NCI-H1092 (cell line): ENCODE results near the gene TRERF1.
"Not testable (repeated sequence)": the region's sequence is repeated elsewhere in the genome, so short reads cannot be mapped to it uniquely, and the experiment has no call there.

Source experiments
- DNase-seq: peaks from one replicate; lab custom pipeline; 2025; lab: John Stamatoyannopoulos, UW

The TRERF1 gene

DNA sequence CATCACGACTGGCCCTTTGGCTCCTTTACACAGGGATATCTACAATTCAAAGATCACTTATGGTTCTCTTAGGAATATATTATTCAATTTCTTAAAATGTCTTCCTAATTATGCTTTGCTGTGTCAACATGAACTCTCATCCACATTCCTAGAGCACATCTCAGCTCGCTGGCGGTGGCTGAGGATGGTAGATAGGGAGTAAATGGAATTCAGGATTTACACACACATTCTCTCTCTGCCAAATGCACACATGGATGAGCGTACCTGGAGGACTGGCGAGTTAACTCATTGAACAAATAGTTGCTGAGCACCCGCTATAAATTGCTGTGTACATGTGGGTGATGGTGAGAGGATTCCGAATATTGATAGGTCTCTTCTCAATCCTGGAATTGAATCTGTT is 229.3 kb downstream of the TRERF1 start:
- no peak for DNase-seq

DNA sequence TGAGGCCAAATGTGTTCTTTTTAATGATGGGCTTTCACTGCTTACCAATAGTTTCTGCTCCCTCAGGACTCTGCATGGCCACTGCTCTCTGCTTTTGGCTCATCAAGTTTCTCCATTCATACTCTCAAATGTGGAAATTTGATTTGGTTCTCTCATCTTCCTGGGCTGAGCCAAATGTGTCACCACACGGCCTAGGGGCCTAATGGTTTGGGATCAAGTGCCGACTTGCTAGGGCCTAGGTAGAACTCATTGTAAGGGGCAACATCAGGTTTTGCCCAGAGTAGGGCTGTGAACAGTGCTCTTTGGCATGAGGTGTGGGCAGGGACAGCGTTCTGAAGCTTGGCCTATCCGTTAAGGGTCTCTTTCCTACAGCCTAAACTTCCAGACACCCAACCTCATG is 230.2 kb downstream of the TRERF1 start:
- no peak for DNase-seq

DNA sequence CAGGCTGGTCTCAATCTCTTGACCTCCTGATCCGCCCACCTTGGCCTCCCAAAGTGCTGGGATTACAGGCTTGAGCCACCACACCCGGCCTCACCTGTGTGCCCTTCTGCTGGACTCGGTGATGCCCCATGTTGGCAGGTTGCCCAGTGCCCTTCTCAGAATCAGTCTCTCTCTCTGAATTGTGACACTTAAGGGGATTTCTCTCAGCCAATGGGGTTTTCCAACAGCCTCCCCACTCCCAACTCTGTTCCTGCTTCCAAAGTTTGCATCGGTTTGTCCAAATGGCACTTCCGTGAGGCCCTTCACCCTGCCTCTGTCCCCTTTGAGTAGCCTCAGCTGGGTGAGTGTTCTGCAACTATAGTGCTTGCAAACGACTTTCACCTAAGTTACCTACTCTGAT is 230.9 kb downstream of the TRERF1 start:
- DNase-seq = no peak

DNA sequence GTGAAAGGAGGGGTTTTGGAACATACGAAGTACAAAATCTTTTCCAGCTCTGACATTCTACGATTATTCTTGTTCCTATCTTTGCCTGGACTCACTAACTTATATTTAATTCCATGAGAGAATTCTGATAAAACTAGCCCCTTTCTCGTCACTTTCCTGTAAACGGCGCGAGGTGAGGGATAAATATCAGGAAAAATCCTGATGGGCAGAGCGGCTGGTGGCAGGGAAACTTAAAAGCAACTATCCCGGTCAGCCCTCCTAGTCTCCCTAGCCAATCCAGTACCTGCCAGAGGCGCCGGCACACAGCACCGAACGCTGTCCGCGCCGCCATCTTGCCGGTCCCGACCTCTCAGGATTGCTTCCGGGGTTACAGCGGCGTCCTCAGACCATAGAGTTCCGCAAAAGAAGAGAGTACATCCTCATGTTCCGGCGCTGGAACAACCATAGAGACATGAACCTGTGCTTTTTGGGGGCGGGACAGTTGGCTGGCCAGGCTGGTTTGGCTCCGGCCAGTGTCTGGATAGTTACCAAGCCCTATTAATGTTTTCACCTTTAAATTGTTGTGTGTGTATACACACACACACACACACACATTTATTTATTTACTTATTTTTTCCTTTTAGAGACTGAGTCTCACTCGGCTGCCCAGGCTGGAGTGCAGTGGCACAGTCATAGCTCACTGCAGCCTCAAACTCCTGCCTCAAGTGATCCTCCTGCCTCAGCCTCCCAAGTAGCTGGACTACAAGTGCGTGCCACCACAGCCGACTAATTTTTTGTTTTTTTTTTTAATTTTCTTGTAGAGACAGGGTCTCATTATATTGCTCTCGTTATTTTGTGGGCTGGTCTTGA is 234.0 kb downstream of the TRERF1 start, which contains the start of gene MRPS10:
TSS of gene MRPS10 (minus strand) at position 343 of the 849 bp plus-strand sequence. CDS start at position 331, 12 bp downstream.
- DNase-seq = peak; percentile 93

DNA sequence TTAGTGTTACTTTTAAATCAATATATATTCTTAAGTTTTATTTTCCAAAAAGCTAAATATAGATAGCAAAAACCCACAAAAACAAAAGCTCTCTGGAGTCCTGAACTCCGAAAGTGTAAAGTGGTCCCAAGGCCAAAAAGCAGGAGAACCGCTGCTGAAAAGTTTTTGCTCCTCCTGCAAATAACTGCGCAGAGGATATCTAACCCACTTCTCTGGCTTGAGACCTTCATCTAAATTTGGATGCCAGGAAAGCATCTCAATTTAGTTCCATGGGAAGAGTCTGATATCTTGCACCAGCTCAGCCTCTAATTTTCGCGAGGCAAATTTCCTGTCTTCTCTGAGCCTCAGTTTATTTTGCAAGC is 234.6 kb downstream of the TRERF1 start:
- no peak for DNase-seq

DNA sequence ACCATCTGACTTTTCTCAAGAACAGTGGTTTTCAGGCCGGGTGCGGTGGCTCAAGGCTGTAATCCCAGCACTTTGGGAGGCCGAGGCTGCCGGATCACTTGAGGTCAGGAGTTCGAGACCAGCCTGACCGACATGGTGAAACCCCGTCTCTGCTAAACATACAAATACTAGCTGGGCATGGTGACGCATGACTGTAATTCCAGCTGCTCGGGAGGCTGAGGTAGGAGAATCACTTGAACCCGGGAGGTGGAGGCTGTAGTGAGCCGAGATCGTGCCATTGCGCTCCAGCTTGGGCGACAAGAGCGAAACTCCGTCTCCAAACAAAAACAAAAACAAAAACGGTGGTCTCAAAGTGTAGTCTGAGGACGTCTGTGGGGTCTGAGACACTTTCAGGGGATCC is 235.2 kb downstream of the TRERF1 start:
- not testable (repeated sequence) for DNase-seq

DNA sequence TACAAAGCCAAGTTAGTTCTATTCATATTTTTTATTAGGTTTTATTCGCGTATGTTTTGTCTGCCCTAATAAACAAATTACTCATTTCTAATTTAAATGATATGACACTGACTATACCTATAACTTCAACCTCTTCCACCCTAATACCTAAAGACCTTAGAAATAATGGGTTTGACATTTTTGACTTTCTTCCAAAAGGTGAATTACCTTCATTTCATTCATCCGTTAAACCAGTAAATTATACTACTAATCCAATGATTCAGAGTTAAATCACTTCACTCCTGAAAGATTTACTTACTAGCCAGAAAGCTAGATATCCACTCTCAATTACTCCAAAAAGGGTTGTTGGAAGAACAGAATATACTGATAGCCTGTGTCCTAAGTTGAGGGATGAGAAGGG is 239.3 kb downstream of the TRERF1 start:
- no peak for DNase-seq

DNA sequence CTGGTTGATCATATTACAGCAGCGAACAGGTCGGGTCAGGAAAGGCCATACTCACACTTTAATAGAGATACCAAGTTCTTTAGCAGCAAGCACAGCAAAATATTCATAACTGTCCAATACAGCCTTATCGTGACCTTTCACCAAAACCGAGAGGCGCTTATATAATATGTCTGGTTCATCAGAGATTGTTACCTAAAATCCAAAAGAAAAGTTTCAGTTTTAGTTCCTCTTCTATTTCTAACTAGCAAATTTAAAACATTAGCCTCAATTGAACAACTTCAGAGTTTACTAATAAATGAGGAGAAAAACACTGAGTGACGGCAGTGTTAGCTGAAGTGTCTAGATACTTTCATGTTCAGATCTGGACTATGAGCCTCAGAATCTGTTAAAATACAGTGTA is 240.0 kb downstream of the TRERF1 start:
- no peak for DNase-seq

DNA sequence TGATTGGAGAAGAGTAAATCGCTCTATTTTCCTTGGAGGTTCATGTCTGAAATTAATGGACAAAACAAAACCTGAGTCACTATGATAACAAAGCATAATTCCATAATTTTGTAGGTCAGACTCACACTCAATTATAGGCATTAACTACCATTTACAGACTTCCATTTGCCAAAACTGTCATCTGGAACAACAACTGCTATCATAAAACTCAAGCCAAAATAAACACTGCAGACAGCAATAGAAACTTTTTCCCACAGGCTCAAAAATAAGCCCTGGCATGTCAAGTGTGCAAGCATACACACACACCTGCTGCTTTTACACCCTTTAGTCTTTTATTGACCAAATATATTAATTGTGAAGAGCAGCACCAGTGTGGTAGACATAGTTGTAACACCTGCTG is 241.2 kb downstream of the TRERF1 start:
- DNase-seq = peak; percentile 56

DNA sequence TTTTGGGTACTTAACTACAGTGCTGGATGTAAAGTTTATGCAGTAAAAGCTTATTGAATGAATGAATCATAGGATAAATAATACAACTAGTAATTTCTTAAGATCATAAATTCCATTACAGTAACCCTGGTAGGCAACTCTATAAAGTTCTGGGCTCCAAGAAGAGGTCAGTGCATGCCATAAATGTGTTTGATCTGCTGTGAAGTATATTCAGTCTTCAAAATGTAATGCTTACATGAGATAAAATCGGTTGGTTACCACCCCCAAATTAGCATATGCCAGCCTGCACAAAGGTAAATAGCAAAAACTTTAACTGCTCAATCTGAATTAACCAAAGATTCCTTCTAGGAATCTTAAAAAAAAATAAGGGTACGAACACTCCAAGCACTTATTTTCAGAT is 244.2 kb downstream of the TRERF1 start:
- not testable (repeated sequence) for DNase-seq

DNA sequence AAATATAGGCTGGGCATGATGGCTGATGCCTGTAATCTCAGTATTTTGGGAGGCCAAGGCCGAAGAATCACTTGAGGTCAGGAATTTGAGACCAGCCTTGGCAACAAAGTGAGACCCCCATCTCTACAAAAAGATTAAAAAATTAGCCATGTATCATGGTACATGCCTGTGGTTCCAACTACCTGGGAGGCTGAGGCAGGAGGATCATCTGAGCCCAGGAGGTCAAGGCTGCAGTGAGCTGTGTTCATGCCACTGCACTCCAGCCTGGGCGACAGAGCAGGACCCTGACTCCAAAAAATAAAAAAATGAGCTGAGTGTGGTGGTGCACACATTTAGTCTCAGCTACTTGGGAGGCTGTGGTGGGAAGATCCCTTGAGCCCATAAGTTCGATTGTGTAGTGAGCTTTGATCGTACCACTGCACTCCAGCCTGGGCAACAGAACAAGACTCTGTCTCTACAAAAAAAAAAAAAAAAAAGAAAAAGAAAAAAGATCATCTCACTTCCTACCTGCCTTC is 246.9 kb downstream of the TRERF1 start:
- no peak for DNase-seq

DNA sequence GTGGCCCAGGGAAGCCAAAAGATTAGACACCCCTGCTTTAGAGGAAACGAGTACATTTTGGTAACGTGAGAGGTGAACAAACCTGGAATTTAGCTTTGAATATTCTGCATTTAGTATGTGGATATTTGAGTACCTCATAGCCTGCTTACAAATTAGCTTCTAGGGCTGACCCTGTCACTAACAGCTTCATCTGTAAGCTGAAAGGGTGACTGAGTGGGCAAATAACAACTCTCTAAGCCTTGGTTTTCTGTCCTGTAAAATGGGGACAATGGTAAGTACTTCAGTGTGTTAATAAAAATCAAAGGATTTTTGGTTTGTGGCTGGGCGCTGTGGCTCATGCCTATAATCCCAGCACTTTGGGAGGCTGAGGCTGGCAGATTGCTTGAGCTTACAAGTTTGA is 248.5 kb downstream of the TRERF1 start:
- no peak for DNase-seq

DNA sequence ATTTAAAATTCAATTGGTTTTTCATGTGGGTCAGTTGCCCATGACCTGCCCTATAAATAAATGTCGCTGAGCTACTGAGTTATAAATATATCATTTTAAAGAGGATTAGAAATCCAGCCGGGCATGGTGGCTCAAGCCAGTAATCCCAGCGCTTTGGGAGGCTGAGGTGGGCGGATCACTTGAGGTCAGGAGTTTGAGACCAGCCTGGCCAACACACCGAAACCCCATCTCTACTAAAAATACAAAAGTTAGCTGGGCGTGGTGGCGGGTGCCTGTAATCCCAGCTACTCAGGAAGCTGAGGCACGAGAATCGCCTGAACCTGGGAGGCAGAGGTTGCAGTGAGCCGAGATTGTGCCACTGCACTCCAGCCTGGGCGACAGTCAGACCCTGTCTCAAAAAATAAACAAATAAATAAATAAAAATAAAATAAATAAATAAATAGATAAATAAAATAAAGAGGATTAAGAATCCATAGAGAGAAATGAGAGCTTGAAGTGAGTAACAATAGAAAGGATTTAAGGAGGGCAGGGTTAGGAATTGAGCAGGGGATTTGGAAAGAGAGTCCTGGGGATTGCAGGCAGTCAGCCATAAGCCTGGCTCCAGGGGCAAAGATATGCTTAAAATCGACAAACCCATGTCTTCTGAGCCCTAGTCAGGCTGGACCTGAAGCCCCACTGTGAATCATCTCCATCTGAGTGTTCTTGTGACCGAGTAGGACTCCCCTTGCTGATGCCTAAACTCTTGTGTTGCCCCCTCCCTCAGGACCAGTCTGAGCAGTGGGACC is 249.4 kb downstream of the TRERF1 start:
- DNase-seq = not testable (repeated sequence)

DNA sequence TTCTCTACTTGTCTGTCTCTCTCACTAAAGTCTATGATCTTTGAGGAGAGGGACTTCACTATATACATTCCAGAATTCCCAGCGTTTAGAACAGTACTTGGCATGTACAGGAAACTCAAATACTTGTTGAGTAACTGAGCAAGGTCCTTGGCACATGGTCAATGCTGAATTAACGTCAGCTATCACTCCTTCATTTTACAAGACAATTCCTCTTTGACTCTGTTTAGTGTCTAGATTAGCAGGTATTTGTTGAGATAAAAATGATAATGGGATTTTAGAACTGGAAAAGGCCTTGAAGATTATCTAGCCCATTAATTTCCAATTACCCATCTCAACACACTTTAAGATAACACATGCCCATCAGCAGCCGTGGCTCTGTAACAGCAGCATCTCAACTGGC is 250.3 kb downstream of the TRERF1 start:
- DNase-seq = no peak

DNA sequence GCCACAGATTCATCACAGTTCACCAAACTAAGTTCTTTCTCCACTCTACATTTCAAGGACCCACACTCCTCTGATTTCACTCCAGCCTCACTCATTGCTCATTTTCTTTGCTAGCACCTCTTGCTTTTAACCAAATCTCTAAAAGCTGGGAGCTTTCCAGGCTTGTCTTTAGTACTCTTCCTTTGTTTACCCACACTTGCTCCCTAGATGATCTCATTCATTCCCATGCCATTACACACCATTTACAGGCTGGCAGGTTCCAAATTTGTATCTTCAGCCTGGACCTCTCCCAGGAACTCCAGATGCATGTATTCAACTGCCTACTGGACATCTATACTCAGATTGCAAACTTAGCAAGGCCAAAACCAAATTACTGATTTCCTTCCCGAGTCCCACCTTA is 251.7 kb downstream of the TRERF1 start:
- no peak for DNase-seq

DNA sequence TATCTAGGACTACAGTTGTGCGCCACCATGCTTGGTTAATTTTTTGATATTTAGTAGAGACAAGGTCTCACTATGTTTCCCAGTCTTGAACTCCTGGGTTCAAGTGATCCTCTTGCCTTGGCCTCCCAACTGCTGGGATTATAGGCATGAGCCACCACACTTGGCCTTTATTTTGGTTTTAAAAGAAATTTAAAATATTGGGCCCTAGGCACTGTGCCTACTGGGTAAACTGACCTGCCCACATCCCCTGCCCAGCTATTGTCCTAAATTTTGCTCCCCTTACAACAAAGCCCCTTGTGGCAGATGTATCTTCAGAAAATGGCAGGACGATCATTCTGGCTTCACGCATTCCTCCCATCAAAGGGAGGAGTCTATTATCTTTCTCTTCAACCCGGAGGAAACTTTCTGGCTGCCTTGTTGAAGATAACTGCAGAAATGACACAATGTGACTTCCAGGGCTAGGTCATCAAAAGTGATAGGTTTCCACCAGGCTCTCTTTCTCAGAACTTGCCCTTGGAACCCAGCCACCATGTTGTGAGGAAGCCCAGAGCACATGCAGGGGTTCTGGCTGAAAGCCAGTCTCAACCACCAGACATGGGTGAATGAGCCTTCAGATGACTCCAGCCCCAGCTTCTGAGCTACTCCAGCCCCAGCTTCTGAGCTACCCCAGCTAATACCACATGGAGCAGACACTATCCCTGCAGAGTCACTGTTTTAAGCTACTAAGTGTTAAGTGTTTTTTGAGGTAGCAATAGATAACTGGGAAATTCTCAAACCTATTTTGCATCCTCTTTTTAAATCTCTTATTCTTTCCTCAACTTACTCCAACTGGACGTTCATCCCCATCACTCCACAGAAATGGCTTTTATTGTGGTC is 252.4 kb downstream of the TRERF1 start:
- DNase-seq = peak; percentile 13

DNA sequence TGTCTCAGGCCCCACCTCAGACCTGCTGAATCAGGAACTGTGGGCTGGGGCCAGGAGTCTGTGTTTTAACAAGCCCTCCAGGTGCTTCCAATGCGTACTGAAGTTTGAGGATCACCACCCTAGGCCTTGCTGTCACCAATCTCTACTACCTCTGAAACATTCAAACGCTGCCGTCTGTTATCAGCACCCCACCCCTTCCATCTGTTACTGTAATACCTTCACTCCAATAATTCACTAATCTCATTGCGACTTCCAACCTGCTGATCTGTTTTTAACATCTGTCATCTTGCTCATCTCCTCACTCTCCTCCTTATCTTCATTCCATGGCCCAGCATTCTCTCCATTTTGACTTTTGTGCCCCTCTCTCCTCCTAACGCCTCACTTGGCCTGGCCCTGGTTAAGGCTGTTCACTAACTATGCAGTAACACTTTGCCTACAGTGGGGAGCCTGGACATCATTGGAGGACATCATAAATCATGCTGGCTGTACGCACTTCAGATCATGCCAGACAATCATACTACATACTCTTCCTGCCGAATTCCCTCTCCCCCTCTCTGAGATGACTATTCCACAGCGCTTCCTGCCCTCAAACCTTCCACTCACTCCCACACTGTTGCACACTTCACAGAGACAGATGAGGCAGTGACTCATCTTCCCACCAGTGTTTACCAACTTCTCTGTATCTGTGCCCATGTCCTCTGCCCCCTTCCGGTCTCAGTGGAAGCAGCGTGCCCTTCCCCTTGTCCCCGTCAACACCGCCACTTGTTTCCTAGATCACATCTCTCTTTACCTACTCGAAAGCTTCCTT is 254.0 kb downstream of the TRERF1 start:
- DNase-seq = no peak

DNA sequence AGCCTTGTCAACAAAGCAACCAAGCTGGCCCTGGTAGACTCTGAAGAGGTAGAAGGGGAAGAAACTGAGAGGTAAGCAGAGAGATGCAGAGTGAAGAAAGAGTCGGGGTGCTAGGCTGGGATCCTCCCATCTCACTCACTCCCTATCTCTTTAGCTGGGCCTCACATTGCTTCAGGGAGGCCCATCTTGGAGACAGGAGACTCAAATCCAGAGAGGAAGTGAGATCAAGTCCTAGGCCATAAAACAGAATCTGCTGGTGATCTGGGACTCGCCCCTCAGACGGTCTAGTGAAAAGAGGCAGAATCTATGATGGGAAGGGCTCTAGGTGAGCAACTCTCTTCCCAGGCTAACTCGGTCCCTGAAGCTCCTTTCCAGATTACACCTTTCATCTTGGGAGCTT is 256.3 kb downstream of the TRERF1 start:
- no peak for DNase-seq

DNA sequence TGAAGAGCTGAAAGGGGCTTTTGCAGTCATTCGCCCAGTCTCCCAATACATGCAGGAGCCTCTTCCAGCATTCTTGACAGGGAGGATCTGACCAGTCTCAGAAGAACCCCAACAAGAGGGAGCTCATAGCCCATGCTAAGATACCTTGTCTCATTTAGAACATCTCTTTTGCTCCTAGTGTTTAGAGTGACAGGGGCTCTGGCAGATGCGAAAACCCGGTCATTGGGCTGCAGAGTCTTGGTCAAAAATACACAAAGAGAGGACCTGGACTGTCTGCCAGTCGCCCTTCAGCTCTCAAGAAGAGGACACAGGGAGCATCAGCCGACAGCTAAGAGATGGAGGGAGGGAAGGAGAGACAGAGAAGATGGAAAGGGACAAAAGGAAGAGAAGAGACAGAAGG is 257.7 kb downstream of the TRERF1 start:
- DNase-seq = no peak

DNA sequence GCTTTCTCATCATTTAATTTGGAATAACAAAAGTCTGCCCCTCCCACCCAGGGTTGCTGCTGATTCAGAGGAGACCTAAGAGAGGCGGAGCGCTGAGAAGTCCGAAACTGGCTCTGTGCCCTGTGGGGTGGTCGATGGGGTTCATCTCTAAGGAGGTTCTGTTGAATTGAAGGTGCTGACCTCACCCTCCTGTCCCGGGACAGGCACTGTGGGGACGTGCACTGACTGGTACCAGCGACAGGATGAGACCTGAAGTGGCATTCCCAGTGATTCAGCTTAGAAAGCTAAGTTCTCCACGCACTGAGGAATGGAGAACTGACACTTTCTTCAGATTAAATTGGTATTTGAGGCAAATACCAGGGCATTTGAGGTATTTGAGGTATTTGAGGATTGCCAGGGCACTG is 258.2 kb downstream of the TRERF1 start:
- no peak for DNase-seq

DNA sequence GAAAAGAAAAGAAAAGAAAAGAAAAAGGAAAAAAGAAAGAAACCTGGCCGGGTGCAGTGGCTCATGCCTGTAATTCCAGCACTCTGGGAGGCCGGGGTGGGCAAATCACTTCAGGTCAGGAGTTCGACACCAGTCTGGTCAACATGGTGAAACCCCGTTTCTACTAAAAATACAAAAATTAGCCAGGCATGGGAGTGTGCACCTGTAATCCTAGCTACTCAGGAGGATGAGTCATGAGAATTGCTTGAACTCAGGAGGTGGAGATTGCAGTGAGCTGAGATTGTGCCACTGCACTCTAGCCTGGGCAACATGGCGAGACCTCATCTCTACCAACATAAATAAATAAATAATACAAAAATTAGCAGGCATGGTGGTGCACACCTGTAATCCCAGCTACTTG is 259.3 kb downstream of the TRERF1 start:
- DNase-seq = not testable (repeated sequence)
